Stimulated activated naive B cell treated with anti-CD40 and anti-IgM and Interleukin-4, amounts not matched to agents 10 μg/mL and 1 μg/mL and 100 μg/mL, for 72 hours (primary cell): ENCODE results near the gene DDX4.

ENCODE experiments used
- ATAC-seq, 2 donors: fragments of 150-1000 bp; cut with Tn5 transposase; replicated peaks; 2 replicates each; pipeline ENCODE4 v1.10.0; 2021; ENCODE audit warnings: moderate library complexity in 1 of 2
- DNase-seq: peaks from one replicate; pipeline ENCODE4 v3.0.0; 2021
- H3K27ac Mint-ChIP-seq: one replicate; pipeline ENCODE4 v1.8.0; 2022; ENCODE audit warnings: mild to moderate bottlenecking, mixed read lengths
- H3K27me3 Mint-ChIP-seq, 2 donors: one replicate each; pipeline ENCODE4 v1.8.0; 2022; ENCODE audit warnings: mixed read lengths in 2 of 2
- H3K36me3 Mint-ChIP-seq, 2 donors: one replicate each; pipeline ENCODE4 v1.8.0; 2022; ENCODE audit warnings: mixed read lengths in 2 of 2, mild to moderate bottlenecking in 1 of 2
- H3K4me1 Mint-ChIP-seq, 2 donors: one replicate each; pipeline ENCODE4 v1.8.0; 2022; ENCODE audit warnings: mixed read lengths in 2 of 2, mild to moderate bottlenecking in 1 of 2
- H3K4me3 Mint-ChIP-seq, 2 donors: one replicate each; pipeline ENCODE4 v1.8.0; 2022; ENCODE audit warnings: mild to moderate bottlenecking in 2 of 2, mixed read lengths in 2 of 2, moderate library complexity in 1 of 2
- H3K9me3 Mint-ChIP-seq, 2 donors: one replicate each; pipeline ENCODE4 v1.8.0; 2022; ENCODE audit warnings: mixed read lengths in 2 of 2, mild to moderate bottlenecking in 1 of 2

DDX4 gene

DNA sequence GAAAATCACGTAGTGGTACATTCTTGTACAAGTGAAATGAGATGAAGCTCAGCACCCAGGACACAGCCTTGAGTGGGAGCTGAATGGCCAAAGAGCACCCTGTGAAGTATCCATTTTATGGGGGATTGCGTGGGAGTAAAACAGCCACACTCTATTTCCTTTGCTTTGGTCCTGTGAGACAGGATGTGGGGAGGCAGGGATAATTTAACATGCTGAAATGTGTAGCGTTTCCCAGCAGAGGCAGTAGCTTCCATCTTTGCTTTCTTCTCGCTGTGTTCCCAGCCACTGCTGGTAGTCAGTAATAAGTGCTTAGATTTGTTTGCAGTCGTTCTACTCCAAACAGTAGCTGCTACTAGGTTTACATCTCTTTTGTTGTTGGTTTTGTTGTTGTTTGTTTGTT is 117.6 kb downstream of the DDX4 start:
- no peaks in the 10 kb centered on the region for H3K9me3 Mint-ChIP-seq
- H3K36me3 Mint-ChIP-seq, result no peaks in the 10 kb centered on the region
- no peak for ATAC-seq
- H3K27me3 Mint-ChIP-seq, result peaks cover 15 to 30% of the 10 kb centered on the region in 2 donors
- no peak for DNase-seq
- no peaks in the 10 kb centered on the region for H3K4me1 Mint-ChIP-seq
- H3K4me3 Mint-ChIP-seq, result no peak overlapping the region
- H3K27ac Mint-ChIP-seq, result no peak overlapping the region

- H3K27ac Mint-ChIP-seq, result no peak overlapping the region
- no peaks in the 10 kb centered on the region for H3K36me3 Mint-ChIP-seq
- no peak for DNase-seq
- peaks cover 6 to 23% of the 10 kb centered on the region in 2 donors for H3K27me3 Mint-ChIP-seq
- no peak for ATAC-seq
- no peaks in the 10 kb centered on the region for H3K9me3 Mint-ChIP-seq
- no peak overlapping the region for H3K4me3 Mint-ChIP-seq
- no peaks in the 10 kb centered on the region for H3K4me1 Mint-ChIP-seq
These were observed 118.8 kb downstream of the DDX4 start for GRCh38 chr5:55856516-55857246.

- Mint-ChIP-seq H3K36me3 (no peaks in the 10 kb centered on the region), H3K4me3 (no peak overlapping the region), H3K4me1 (no peaks in the 10 kb centered on the region), H3K27ac (no peak overlapping the region), H3K9me3 (no peaks in the 10 kb centered on the region), H3K27me3 (peaks cover 6 to 20% of the 10 kb centered on the region in 2 donors)
- no peak for ATAC-seq
- no peak for DNase-seq
These were observed 119.4 kb downstream of the DDX4 start for GRCh38 chr5:55857247-55857640.

DNA sequence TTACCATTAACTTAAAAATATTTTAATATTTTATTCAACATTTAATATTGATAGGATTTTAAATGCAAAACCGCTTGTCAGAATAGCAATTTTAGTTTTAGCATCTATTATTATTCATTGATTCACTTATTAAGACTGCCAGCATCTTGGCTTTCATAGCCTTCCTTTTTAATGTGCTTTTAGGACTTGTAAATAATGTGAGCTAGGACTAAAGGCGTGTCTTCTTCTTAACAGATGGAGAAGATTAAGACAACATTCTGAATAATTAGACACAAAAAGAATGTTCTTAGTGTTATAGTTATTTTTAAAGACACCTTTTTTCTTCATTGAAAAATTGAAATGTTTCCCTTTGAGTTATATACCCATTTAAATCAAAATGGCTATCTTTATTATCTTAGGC is 120.2 kb downstream of the DDX4 start:
- no peak for ATAC-seq
- Mint-ChIP-seq H3K27ac (no peak overlapping the region), H3K36me3 (no peaks in the 10 kb centered on the region), H3K4me1 (no peaks in the 10 kb centered on the region), H3K9me3 (no peaks in the 10 kb centered on the region), H3K27me3 (peaks cover 6 to 16% of the 10 kb centered on the region in 2 donors), H3K4me3 (no peak overlapping the region)
- no peak for DNase-seq

GRCh38 chr5:55860288-55860687 is 122.4 kb downstream of the DDX4 start:
- H3K36me3 Mint-ChIP-seq, result no peaks in the 10 kb centered on the region
- H3K27me3 Mint-ChIP-seq, result peaks cover 6 to 16% of the 10 kb centered on the region in 2 donors
- H3K4me3 Mint-ChIP-seq, result no peak overlapping the region
- H3K27ac Mint-ChIP-seq, result no peak overlapping the region
- DNase-seq, result no peak
- H3K4me1 Mint-ChIP-seq, result no peaks in the 10 kb centered on the region
- no peaks in the 10 kb centered on the region for H3K9me3 Mint-ChIP-seq
- ATAC-seq, result no peak

DNA sequence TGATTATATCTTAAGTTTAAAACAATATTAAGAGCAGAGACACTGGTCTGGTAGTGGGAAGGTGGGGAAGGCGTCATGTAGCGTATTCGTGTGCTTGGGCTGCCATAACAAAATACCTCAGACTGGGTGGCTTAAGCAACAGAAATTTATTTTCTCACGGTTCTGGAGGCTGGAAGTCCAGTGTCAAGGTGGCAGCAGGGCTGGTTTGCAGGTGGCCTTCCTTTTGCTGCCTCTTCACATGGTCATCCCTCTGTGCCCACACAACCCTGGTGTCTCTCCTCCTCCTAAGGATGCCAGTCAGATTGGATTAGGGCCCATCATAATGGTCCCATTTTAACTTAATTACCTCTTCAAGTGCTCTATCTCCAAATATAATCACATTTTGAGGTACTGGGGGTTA is 122.8 kb downstream of the DDX4 start:
- DNase-seq (no peak), ATAC-seq (no peak)
- peaks cover 6 to 15% of the 10 kb centered on the region in 2 donors for H3K27me3 Mint-ChIP-seq
- no peak overlapping the region for H3K4me3 Mint-ChIP-seq
- no peak overlapping the region for H3K27ac Mint-ChIP-seq
- H3K36me3 Mint-ChIP-seq, result no peaks in the 10 kb centered on the region
- H3K9me3 Mint-ChIP-seq, result no peaks in the 10 kb centered on the region
- H3K4me1 Mint-ChIP-seq, result no peaks in the 10 kb centered on the region

DNA sequence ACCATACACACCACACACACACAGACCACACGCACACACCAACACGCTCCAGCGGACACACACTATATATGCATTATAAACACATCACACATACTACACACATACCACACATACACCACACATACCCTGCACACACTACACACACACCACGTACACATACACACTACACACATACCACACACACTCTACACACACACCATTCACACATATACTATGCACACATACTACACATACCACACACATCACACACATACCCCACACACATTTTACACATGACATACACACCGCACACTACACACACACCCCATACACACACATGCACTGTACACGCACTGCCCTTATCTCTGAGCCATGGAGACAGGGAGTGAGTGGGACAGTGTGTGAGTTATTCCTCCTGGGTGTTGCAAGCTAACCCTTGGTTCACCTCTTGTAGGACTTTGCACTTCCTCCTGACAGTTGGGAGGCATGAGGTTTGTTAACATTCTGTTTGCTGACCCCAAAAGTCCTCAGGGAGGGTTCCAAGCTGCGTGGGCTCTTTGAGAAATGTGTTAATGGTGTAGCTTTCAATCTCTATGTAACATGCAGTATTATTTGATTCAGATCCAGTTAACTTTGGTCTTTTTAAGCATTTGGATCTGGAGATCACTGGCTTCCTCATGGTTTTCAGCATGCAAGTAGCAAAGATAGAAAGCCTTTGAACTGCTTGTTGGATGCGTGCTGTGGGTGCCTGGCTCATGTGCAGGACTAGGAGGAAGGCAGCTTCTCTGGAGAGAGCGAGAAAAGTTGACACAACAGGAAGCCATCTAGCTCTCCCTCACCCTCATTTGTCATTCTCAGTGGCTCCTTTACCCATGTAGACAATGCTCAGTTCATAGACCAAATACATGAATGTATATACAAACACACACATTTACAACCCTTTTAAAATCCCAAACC is 127.0 kb downstream of the DDX4 start:
- Mint-ChIP-seq H3K36me3 (no peaks in the 10 kb centered on the region), H3K9me3 (peaks cover 0 to 2% of the 10 kb centered on the region in 2 donors), H3K27ac (no peak overlapping the region), H3K4me3 (no peak overlapping the region), H3K27me3 (peaks cover 5 to 8% of the 10 kb centered on the region in 2 donors), H3K4me1 (no peaks in the 10 kb centered on the region)
- ATAC-seq (no peak), DNase-seq (no peak)

DNA sequence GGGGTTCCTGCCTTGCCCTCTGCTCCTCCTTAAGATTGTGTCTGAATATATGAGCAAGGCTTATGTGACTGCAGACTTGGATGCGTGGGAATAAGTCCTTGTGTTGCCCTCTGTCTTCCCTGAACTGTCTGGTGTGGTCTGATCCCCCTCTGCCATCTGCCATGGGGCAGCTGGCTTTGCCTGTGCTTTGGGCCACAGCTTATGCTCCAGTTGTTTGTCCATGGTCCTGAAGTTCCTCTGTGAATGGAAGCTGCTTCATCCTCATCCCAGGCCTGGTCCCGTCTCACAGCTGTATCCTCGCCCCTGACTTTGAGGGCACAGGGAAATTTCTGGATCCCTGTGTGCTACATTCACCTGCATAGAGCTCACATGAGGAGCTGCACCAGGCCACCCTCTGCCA is 128.0 kb downstream of the DDX4 start:
- Mint-ChIP-seq H3K27ac (no peak overlapping the region), H3K36me3 (no peaks in the 10 kb centered on the region), H3K4me1 (no peaks in the 10 kb centered on the region), H3K27me3 (peaks cover 5 to 8% of the 10 kb centered on the region in 2 donors), H3K9me3 (peaks cover 0 to 2% of the 10 kb centered on the region in 2 donors), H3K4me3 (no peak overlapping the region)
- ATAC-seq, result no peak
- no peak for DNase-seq

- no peaks in the 10 kb centered on the region for H3K4me1 Mint-ChIP-seq
- no peak overlapping the region for H3K4me3 Mint-ChIP-seq
- H3K9me3 Mint-ChIP-seq, result peaks cover 0 to 2% of the 10 kb centered on the region in 2 donors
- no peaks in the 10 kb centered on the region for H3K36me3 Mint-ChIP-seq
- no peak overlapping the region for H3K27ac Mint-ChIP-seq
- DNase-seq (no peak), ATAC-seq (no peak)
- peaks cover 5 to 8% of the 10 kb centered on the region in 2 donors for H3K27me3 Mint-ChIP-seq
These were observed 128.6 kb downstream of the DDX4 start for GRCh38 chr5:55866485-55866884.
